ENCODE data around the gene TSSC4.
"Not testable (repeated sequence)": the region's sequence is repeated elsewhere in the genome, so short reads cannot be mapped to it uniquely, and the experiment has no call there.

The TSSC4 gene

DNA sequence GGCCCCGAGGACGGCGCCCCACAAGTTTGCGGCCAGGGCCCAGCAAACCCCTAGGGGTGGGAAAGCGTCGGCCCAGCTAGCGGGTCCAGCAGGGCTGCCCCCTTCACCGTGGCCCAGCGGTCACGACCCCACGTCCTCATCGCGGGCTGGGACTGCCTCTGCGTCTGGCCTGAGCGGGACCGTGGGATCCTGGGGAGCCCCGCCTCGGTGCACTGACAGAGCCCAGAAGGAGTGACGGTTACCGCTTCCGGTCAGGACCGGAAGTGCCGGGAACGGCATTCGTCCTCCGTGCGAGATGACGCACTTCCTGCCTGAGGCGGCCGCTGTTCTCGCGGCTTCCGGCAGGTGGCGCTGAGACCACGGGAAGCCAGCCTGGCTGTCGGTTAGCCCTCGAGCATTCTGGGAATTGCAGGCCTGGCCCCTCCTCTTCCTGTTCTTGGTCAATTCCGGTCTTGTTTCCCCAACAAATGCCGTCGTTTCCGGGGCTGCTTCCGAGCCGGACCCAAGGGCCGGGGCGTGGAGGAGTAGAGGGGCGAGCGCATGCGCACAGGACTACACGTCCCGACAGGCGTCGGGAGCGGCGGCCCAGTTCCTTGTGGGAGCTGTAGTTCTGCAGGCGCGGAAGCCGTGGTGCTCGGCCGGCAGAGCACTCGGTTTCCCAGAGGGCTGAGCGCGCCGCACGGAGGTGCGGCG lies at the start of gene TSSC4:
Gene TSSC4, plus strand, starts transcription at position 682 of the 693 bp plus-strand sequence. CDS start 1,884 bp downstream, outside the sequence.
- Histone ChIP-seq H3K27ac (ENCODE audit: poor library complexity, severe bottlenecking) (peak within 1 kb of the TSS; percentile 68), H3K4me3 (ENCODE audit: severe bottlenecking) (peak within 1 kb of the TSS; percentile 80), H3K9me3 (ENCODE audit: severe bottlenecking) (no peaks in the 10 kb centered on the region), H3K27me3 (ENCODE audit: insufficient read depth, poor library complexity, severe bottlenecking) (no peaks in the 10 kb centered on the region), H3K36me3 (ENCODE audit: low read depth) (peaks cover 33% of the 10 kb centered on the region), H3K4me1 (ENCODE audit: insufficient read depth, poor library complexity, severe bottlenecking) (peaks cover 4% of the 10 kb centered on the region)
- ATAC-seq (ENCODE audit: low read depth) (peak; percentile 89), DNase-seq (ENCODE audit: low spot score) (peak; percentile 99)
- TF ChIP-seq, protein P1, sequence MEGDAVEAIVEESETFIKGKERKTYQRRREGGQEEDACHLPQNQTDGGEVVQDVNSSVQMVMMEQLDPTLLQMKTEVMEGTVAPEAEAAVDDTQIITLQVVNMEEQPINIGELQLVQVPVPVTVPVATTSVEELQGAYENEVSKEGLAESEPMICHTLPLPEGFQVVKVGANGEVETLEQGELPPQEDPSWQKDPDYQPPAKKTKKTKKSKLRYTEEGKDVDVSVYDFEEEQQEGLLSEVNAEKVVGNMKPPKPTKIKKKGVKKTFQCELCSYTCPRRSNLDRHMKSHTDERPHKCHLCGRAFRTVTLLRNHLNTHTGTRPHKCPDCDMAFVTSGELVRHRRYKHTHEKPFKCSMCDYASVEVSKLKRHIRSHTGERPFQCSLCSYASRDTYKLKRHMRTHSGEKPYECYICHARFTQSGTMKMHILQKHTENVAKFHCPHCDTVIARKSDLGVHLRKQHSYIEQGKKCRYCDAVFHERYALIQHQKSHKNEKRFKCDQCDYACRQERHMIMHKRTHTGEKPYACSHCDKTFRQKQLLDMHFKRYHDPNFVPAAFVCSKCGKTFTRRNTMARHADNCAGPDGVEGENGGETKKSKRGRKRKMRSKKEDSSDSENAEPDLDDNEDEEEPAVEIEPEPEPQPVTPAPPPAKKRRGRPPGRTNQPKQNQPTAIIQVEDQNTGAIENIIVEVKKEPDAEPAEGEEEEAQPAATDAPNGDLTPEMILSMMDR (IDR thresholded peaks at IDR 0.05; ENCODE audit: poor library complexity, severe bottlenecking), result peak; percentile 98

DNA sequence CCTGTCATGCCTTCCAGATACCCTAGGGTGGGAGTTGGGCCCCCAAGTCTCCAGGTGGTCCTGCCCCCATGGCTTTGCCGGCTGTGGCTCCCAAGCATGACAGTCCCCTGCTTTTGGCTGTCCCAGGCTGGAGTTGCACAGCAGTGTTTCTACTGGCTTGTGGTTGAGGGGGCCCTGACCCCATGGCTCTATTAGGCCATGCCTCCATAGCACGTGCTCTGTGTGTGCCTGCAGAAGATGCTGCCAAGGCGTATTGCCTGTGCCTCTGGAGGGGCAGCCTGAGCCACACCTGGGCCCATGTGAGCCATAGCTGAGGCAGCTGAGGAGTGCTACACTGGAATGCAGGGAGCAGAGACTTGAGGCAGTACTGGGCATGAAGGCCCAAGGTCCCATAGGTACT lies 48.8 kb upstream of the TSSC4 start:
- H3K4me3 ChIP-seq (ENCODE audit: severe bottlenecking), result no peak overlapping the region
- DNase-seq (ENCODE audit: low spot score) (no peak), ATAC-seq (ENCODE audit: low read depth) (no peak)
- TF ChIP-seq, protein P1 (IDR thresholded peaks at IDR 0.05; ENCODE audit: poor library complexity, severe bottlenecking), result no peak
- no peak overlapping the region for H3K27ac ChIP-seq (ENCODE audit: poor library complexity, severe bottlenecking)
- H3K4me1 ChIP-seq (ENCODE audit: insufficient read depth, poor library complexity, severe bottlenecking), result peaks cover 3% of the 10 kb centered on the region
- H3K36me3 ChIP-seq (ENCODE audit: low read depth), result no peaks in the 10 kb centered on the region
- H3K27me3 ChIP-seq (ENCODE audit: insufficient read depth, poor library complexity, severe bottlenecking), result no peaks in the 10 kb centered on the region
- H3K9me3 ChIP-seq (ENCODE audit: severe bottlenecking), result no peaks in the 10 kb centered on the region

DNA sequence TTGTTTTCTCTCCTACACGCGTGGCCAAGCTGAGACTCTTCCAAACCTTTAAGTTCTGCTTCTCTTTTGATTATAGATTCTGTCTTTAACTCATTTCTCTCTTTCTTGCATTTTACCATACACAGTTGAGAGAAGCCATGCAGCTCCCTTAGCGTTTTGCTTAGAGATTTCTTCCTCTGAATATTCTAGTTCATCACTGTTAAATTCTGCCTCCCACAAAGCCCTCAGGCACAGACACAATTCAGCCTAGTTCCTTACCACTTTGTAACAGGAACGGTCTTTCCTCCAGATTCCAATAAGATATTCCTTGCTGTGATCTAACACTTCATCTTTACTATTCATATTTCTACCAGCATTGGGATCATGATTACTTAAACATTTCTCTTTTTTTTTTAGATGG lies 48.1 kb upstream of the TSSC4 start:
- Histone ChIP-seq H3K27me3 (ENCODE audit: insufficient read depth, poor library complexity, severe bottlenecking) (no peaks in the 10 kb centered on the region), H3K9me3 (ENCODE audit: severe bottlenecking) (no peaks in the 10 kb centered on the region), H3K36me3 (ENCODE audit: low read depth) (no peaks in the 10 kb centered on the region), H3K4me1 (ENCODE audit: insufficient read depth, poor library complexity, severe bottlenecking) (peaks cover 3% of the 10 kb centered on the region), H3K27ac (ENCODE audit: poor library complexity, severe bottlenecking) (no peak overlapping the region), H3K4me3 (ENCODE audit: severe bottlenecking) (no peak overlapping the region)
- ATAC-seq (ENCODE audit: low read depth), result no peak
- no peak for DNase-seq (ENCODE audit: low spot score)
- TF ChIP-seq, protein P1 (IDR thresholded peaks at IDR 0.05; ENCODE audit: poor library complexity, severe bottlenecking), result no peak

DNA sequence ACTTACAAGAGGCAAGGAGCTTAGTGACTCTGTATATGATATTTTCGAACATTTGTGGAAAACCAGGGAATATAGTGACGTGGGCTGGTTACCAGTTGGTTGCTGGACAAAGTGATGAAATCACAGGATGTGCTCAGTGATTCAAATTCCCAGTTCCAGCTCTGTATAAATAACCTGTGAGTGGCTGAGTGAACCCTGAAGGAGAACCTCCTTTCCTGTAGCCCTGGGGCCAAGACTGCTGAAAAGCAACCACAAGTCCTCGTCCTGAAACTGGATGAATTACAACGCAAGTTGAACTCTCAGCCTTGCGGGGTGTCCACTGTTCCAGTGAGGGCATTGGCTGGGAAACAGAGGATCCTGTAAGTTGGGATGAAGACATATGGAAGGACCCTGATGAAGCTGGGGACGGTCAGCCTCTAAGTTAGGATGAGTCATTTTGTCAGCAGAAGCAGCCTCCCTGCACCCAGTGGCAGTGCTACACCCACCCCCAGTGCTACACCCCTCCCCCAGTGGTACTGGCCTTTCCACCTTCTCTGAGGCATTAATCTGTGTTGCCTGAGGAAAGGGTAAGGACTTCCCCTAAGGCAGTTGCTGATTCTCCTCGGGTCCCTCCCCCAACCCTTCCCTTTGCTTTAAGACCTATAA lies 45.4 kb upstream of the TSSC4 start:
- ATAC-seq (ENCODE audit: low read depth), result peak; percentile 40; the same call in 2 of the 3 replicates
- Histone ChIP-seq H3K27ac (ENCODE audit: poor library complexity, severe bottlenecking) (no peak overlapping the region), H3K4me3 (ENCODE audit: severe bottlenecking) (no peak overlapping the region), H3K4me1 (ENCODE audit: insufficient read depth, poor library complexity, severe bottlenecking) (peaks cover 3% of the 10 kb centered on the region), H3K9me3 (ENCODE audit: severe bottlenecking) (no peaks in the 10 kb centered on the region), H3K27me3 (ENCODE audit: insufficient read depth, poor library complexity, severe bottlenecking) (no peaks in the 10 kb centered on the region), H3K36me3 (ENCODE audit: low read depth) (no peaks in the 10 kb centered on the region)
- no peak for DNase-seq (ENCODE audit: low spot score)
- TF ChIP-seq, protein P1 (IDR thresholded peaks at IDR 0.05; ENCODE audit: poor library complexity, severe bottlenecking), result no peak

DNA sequence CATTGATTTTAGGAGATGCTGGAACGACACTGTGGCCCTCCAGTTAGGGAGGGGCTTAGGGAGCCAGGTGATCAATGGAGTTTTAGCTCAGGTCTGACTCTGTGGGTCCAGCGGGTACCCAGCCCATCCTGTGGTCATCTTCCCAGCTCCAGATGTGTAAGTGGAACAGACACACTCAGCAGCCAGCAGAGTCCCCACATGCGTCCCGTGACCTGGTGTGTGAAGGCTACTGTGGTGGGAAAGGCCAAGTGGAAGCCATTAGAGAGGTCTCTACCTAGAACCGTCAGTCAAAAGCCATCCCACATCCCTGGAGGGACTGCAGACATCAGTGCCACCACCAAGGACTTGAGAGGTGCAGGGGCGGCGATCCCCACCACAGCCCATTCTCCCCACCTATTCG lies 43.3 kb upstream of the TSSC4 start:
- H3K4me3 ChIP-seq (ENCODE audit: severe bottlenecking), result no peak overlapping the region
- no peaks in the 10 kb centered on the region for H3K9me3 ChIP-seq (ENCODE audit: severe bottlenecking)
- DNase-seq (ENCODE audit: low spot score) (no peak), ATAC-seq (ENCODE audit: low read depth) (no peak)
- H3K36me3 ChIP-seq (ENCODE audit: low read depth), result no peaks in the 10 kb centered on the region
- no peaks in the 10 kb centered on the region for H3K27me3 ChIP-seq (ENCODE audit: insufficient read depth, poor library complexity, severe bottlenecking)
- TF ChIP-seq, protein P1 (IDR thresholded peaks at IDR 0.05; ENCODE audit: poor library complexity, severe bottlenecking), result no peak
- H3K4me1 ChIP-seq (ENCODE audit: insufficient read depth, poor library complexity, severe bottlenecking), result peaks cover 3% of the 10 kb centered on the region
- H3K27ac ChIP-seq (ENCODE audit: poor library complexity, severe bottlenecking), result no peak overlapping the region

DNA sequence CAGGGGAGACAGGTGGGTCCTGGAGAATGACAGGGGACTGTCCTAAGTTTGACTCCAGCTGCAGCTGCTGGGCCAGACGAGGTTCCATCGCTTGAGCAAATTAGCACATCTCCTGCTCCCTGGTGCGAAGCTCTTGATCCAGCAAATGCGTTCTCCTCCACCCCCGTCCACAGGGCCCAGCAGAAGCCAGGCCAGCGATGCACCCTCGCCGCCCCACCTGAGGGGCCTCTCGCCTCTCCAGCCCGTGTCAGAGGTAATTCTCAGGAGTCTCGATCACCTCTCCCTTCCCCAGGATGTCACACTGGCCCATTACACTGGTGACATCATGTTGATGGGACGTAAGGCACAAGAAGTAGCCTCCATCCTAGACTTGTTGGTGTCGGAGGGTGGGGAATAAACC lies 42.9 kb upstream of the TSSC4 start:
- not testable (repeated sequence) for ATAC-seq (ENCODE audit: low read depth)

More for the DNA sequence above, 42.9 kb upstream of the TSSC4 start:
- not testable (repeated sequence) for H3K9me3 ChIP-seq (ENCODE audit: severe bottlenecking); H3K27me3 ChIP-seq (ENCODE audit: insufficient read depth, poor library complexity, severe bottlenecking); H3K36me3 ChIP-seq (ENCODE audit: low read depth); H3K4me3 ChIP-seq (ENCODE audit: severe bottlenecking); H3K27ac ChIP-seq (ENCODE audit: poor library complexity, severe bottlenecking); DNase-seq (ENCODE audit: low spot score); H3K4me1 ChIP-seq (ENCODE audit: insufficient read depth, poor library complexity, severe bottlenecking)

Measured in RWPE2 (cell line).